Stimulated activated CD4-positive, alpha-beta T cell treated with anti-CD3 and anti-CD28 coated beads, TNF-alpha, amount 100 ng/mL, for 4 hours (primary cell): ENCODE measurements around the gene PLCB2.

Source experiments
- DNase-seq, 3 experiments: peaks; one replicate each; pipeline ENCODE4 v3.0.0-alpha.2; 2020; ENCODE audit warnings: low read depth in 3 of 3

The PLCB2 gene

GRCh38 chr15:40323953-40324937, 16.5 kb upstream of the PLCB2 start:
- DNase-seq: no peak

DNA sequence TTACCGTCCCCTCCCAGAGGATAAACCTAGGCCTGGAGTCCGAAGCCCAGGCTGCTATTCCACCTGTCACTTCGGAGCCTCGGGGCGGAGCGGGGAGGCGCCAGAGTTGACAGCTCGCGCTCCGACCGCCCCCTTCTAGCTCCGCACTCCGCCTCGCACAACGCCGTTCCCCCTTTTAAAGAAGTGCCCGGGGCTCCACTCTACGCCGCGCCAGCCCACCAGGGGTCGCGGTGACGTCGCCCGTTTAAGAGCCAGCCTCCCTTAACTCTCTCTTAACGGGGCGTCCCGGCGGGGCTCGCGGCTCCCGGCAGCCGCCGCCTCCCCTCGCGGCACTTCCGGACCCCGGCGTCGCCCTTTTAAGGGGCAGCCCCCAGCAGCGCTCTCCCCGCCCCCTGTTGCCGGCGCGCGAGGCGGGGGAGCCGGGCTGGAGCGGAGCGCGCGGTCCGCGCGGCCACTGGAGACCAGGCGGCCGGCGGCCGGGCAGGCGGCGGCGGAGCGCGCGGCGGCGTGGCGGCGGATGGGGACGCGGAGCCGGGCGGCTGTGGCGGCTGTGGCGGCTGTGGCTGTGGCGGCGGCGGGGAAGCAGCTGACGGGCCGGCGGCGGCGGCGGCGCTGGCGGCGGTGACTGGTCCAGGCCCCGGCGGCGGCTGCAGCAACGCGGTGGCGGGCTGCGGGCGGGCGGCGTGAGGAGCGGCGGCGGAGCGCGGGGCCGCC, 15.7 kb upstream of the PLCB2 start, which contains the start of gene INAFM2:
TSS of gene INAFM2 (plus strand) at position 454 of the 714 bp plus-strand sequence. CDS start 364 bp downstream, outside the sequence.
- peak; percentile 80 to 83 (median 83) for DNase-seq

DNA sequence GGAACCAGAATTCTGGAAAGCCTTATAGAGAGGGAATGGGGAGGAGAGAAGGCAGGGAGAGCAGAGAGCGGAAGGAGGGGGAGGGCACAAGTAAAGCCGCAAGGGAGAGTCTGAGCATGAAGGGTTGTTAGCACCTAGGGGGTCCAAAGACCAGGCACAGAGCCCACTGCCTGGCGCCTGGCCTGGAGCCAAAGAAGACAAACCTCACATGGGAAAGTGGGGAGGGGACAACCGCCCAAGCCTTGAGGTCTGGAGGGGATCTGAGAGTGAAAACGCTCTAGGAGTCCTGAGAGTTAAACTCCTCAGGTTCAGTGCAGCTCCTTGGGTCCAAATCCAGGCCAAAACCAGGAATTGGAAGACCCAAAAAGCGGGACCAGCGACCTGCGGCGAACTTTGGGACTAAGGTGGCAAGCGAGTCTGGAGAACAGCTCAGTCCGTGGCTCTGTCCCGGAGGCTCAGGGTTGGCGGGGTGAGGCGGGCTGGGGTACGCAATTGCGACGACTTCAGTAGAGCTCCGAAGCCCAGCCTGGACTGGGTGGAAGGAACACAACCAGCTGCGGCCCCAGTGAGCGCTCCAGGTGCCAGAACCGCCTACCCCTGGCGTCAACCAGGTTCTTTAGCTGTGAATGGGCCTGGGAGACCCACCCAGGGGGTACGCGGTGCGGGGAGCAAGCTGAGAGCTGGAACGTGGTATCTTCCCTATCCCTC, 14.9 kb upstream of the PLCB2 start:
- DNase-seq: no peak

- peak in 1 of 3 experiments; percentile 34 for DNase-seq
These were observed 13.2 kb upstream of the PLCB2 start for GRCh38 chr15:40320931-40321371.

DNA sequence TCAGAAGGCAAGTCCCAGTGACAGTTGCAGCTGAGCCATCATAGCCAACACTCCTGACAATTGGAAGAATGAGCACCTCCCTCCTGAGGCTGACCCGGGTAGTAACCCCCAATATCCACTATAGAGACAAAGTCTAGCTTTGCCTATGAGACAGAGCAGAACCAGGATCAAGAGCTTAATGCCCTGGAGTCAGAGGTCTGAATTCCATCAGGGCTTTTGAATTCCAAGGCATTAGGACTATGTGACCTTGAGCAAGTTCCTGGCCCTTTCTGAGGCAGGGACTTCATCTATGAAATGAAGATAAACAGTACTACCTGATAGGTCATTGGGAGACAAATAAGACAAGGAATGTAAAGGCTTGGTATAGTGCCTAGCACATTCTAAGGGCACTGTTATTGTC, 12.7 kb upstream of the PLCB2 start:
- DNase-seq: no peak

DNA sequence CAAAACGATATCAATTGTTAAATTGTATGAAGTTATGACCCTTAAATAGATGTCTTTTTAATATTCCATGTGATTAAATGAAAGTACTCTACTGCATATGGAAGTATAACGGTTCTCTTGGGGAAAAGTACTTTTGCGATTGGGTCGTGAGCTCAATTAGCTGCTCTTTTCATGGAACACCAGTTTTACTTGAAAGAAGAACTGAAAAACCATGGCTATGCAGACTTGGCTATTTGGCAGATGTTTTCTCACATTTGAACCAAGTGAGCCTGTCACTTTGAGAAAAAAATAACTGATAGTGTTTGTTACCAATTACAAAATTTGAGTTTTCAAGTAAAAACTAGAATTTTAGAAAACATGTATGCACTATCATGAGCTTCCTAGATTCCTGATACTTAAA, 9.8 kb upstream of the PLCB2 start:
- no peak for DNase-seq

GRCh38 chr15:40316931-40317330, 9.2 kb upstream of the PLCB2 start:
- no peak for DNase-seq

DNA sequence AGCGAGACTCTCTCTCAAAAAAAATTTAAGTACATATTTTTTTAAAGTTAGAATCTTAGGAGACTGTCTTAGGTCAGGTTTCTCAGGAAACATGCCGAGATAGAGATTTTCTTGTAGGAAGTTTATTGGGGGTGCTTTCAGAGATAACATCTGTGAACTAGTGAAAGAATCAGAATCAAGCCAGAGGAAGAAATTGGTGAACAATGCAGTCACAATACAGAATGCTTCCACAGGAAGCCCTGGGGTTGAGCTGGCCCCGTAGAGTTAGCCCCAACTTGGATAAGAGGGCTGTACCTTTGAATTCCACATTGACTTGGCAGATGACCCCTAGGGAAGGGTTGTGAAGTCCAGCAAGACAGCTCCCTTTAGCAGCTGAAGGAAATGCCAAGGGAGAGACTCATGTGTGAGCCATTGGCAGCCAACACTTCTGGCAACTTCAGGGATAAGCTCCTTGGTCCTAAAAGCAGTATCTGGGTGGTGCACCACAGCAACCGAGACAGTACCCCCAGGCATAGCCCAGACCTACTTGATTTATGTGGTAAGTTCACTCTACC, 7.1 kb upstream of the PLCB2 start:
- DNase-seq: no peak

DNA sequence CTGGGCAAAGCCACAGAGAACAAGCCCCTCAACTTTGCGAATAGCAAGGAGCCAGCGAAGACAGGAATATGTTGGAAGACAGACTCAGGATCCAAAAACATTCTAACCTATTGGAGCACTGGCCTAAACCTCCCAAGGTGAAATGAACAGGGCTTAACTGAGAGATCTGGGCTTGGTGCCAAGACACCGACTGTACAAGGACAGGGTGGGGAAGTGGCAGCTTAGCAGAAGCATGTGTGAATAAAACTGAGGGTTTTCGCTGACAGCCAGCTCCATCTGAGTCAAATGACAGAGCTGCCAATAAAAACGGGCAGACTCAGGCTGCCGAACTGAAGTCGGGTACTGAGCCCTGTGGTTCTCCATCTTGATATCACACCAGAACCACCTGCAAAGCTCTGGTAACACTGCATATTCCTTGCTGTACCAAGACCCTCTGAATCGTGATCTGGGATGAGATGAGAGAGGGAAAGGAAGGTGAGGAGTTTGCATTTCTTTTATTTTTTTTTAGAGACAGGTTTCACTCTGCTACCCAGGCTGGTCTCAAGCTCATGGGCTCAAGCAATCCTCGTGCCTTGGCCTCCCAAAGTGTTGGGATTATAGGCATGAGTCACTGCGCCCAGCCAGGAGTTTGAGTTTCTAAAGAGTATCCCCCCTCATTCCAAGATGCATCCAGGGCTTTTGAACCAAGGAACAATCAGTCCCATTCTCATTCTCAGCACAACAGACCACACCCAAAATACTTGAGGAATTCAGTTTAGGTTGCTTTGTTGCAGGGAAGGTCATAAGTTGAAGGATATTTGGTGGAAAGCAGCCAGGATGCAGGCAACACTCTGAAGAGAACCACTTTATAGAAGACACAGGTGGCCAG, 6.0 kb upstream of the PLCB2 start:
- no peak for DNase-seq

- DNase-seq: no peak
These were observed 4.8 kb upstream of the PLCB2 start for GRCh38 chr15:40312370-40313158.

GRCh38 chr15:40310993-40311392, 3.3 kb upstream of the PLCB2 start:
- DNase-seq: no peak

- peak in 1 of 3 experiments; percentile 32 for DNase-seq
These were observed 2.5 kb upstream of the PLCB2 start for GRCh38 chr15:40310001-40310959.

GRCh38 chr15:40309344-40309862, 1.7 kb upstream of the PLCB2 start:
- no peak for DNase-seq

GRCh38 chr15:40306908-40307307, 827 bp downstream of the PLCB2 start:
- no peak for DNase-seq

- DNase-seq: no peak
These were observed 1.4 kb downstream of the PLCB2 start for GRCh38 chr15:40306371-40306770.

DNA sequence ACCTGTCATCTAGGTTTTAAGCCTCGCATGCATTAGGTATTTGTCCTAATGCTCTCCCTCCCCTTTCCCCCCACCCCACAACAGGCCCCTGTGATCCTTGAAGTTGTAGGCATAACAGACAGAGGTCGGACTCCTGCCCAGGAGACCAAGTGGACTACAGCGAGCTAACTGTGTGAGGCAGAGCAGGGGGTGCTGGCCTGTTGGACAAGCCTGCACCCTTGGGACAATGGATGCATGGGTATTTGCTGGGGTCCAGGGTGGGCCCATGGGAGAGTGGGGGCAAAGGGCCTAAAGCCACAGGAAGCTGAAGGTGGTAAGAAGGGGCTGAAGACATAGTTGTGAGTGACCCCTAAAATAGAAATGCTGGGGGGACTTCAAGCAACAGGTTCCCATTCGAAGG, 2.5 kb downstream of the PLCB2 start:
- no peak for DNase-seq

DNA sequence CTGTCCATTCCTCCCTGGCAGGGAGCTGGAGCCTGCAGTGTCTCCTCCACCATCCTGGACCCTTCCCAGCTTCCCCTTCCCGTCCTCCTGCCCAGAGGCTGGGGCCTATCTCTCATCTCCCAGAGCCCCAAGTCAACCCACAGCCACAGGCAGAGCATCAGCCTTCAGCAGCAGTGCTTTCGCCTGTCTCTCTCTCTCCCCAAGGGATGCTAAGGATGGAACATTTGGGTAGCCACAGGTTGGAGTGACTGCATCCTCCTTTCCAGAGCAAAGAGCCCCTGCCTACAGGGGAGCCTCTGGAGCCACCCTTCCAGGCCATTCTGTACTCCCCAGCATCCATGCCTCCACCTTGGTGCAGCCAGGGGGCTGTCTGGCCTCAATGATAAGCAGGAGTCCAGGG, 4.2 kb downstream of the PLCB2 start:
- DNase-seq: no peak

DNA sequence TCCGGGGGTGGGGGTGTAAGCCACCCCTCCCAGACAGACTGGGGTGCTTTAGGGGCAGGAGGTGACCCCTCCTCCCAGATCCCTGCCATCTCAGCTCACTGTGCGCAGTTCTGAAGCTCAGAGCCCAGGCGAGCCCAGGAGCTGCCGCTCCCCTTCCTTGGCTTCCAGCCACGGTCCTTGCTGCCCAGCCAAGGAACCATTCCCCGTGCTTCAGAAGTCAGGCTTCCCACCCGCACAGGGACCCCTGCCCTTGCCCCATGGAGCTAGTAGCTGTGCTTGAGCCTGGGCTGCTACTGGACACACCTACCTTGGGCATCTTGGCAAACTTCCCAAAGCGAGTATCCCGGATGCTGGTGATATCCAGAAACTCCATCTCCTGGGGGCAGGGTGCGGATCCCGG, 4.8 kb downstream of the PLCB2 start:
- DNase-seq: no peak
